K562 (cell line): ENCODE results near the gene ZNF222. TPM values are rescaled to one million over a fixed set of nuclear protein-coding genes. Genes with fewer than 3 reads are reported as not detected.

ENCODE experiments used
- ATAC-seq: fragments of 200-7000 bp; cut with Tn5 transposase; 3 replicates; pipeline ENCODE4 v1.9.1; 2020; ENCODE audit warnings: moderate library complexity
- BruUV-seq: library from RNA; stranded (reverse); fragments of 400-500 nt; replicated peaks from 2 replicates; lab custom pipeline; 2021; lab: Mats Ljungman, UMichigan
- CTCF ChIA-PET: fragments of 300-600 bp; formaldehyde crosslinking; extraction: SDS; loops from one replicate; lab custom pipeline; 2021; ENCODE audit warnings: low intra/inter-chr PET ratio; lab: Yijun Ruan, JAX
- POLR2A ChIA-PET: fragments of 300-600, 350-650 bp; sonication (Branson Sonifier 250); formaldehyde crosslinking; extraction: SDS; loops from one replicate; lab custom pipeline; 2021; ENCODE audit warnings: antibody characterized with exemption, inconsistent platforms; lab: Yijun Ruan, JAX
- DNase-seq, 4 experiments: peaks; one replicate each; pipeline versions ENCODE4 v3.0.0 to v3.0.0-alpha.2; 2011 to 2018; ENCODE audit warnings: low spot score in 3 of 4, mixed read lengths in 3 of 4; ENCODE audit errors: extremely low read depth in 1 of 4
- FAIRE-seq: peaks from 2 replicates; lab custom pipeline; 2011; peaks lifted over from hg19 to GRCh38; lab: Jason Lieb, UNC
- H2AFZ ChIP-seq: 2 replicates; pipeline ENCODE4 v1.6.0; 2011; ENCODE audit warnings: low read depth, low read length, control low read depth, inconsistent platforms
- H3K27ac ChIP-seq: fragments of 200-600 bp; 3 replicates; pipeline ENCODE4 v1.8.0; 2011; ENCODE audit warnings: low read depth, mild to moderate bottlenecking, control low read depth, inconsistent platforms, low read length, moderate library complexity, mixed read lengths; ENCODE audit errors: extremely low read depth
- H3K27me3 ChIP-seq, 2 experiments: fragments of 300-600 bp in 1 of 2; 2 replicates in 1 of 2; 3 replicates in 1 of 2; pipeline versions ENCODE4 v1.6.0 to v1.8.0; 2011; ENCODE audit warnings: inconsistent platforms in 2 of 2, low read length in 2 of 2, mild to moderate bottlenecking in 1 of 2, mixed read lengths in 1 of 2, moderate library complexity in 1 of 2; ENCODE audit not compliant: control insufficient read depth in 2 of 2, insufficient read depth in 2 of 2
- H3K36me3 ChIP-seq: fragments of 300-600 bp; 3 replicates; pipeline ENCODE4 v1.8.0; 2011; ENCODE audit warnings: mild to moderate bottlenecking, low read length, inconsistent platforms; ENCODE audit not compliant: control insufficient read depth, insufficient read depth
- H3K4me1 ChIP-seq, 2 experiments: fragments of 200-600 bp in 1 of 2; replicated peaks in 1 of 2; 2 replicates in 1 of 2; 3 replicates in 1 of 2; pipeline versions ENCODE4 v1.5.1 to v1.8.0; 2011; ENCODE audit warnings: inconsistent platforms in 2 of 2, low read length in 2 of 2, mild to moderate bottlenecking in 1 of 2, mixed read lengths in 1 of 2, moderate library complexity in 1 of 2; ENCODE audit not compliant: control insufficient read depth in 2 of 2, insufficient read depth in 2 of 2
- H3K4me2 ChIP-seq: 2 replicates; pipeline ENCODE4 v1.6.1; 2011; ENCODE audit warnings: low read length, control low read depth, inconsistent platforms, mixed read lengths; ENCODE audit not compliant: insufficient read depth
- H3K4me3 ChIP-seq: fragments of 200-600 bp; sonication (generic), shearing (Covaris generic); 2 replicates; pipeline ENCODE4 v1.5.1; 2016; ENCODE audit warnings: control low read depth, inconsistent platforms
- H3K79me2 ChIP-seq: fragments of 200-600 bp; 3 replicates; pipeline ENCODE4 v1.8.0; 2011; ENCODE audit warnings: low read length, inconsistent platforms; ENCODE audit not compliant: control insufficient read depth, insufficient read depth
- H3K9ac ChIP-seq, 2 experiments: 2 replicates each; pipeline versions ENCODE4 v1.6.0 to v1.6.1; 2011; ENCODE audit warnings: low read depth in 2 of 2, low read length in 2 of 2, control low read depth in 1 of 2, inconsistent platforms in 1 of 2, mild to moderate bottlenecking in 1 of 2, mixed read lengths in 1 of 2; ENCODE audit not compliant: insufficient read depth in 1 of 2
- H3K9me1 ChIP-seq: one replicate; pipeline ENCODE4 v1.6.0; 2011; ENCODE audit warnings: inconsistent platforms, mild to moderate bottlenecking, low read length, moderate library complexity; ENCODE audit not compliant: control insufficient read depth, insufficient read depth
- H3K9me3 ChIP-seq: replicated peaks from 2 replicates; pipeline ENCODE4 v1.5.1; 2011; ENCODE audit warnings: low read depth, low read length, inconsistent platforms; ENCODE audit not compliant: control insufficient read depth, insufficient read depth
- H4K20me1 ChIP-seq: replicated peaks from 2 replicates; pipeline ENCODE4 v1.6.1; 2011; ENCODE audit warnings: low read length, inconsistent platforms, mixed read lengths; ENCODE audit not compliant: control insufficient read depth, insufficient read depth
- WGBS: fragments of 100-300 bp; shearing (Covaris generic); methylation state at CpG from one replicate; pipeline ENCODE4 v1.1.6; 2016; ENCODE audit warnings: low coverage, mixed read lengths; ENCODE audit not compliant: insufficient coverage; ENCODE audit errors: missing lambda C conversion rate; 5-methylcytosine and 5-hydroxymethylcytosine counted together
- in situ Hi-C: fragments of 300-500 bp; cut with MboI; formaldehyde crosslinking; loops from 4 replicates; pipeline ENCODE4 v1.15.0; 2018; ENCODE audit warnings: inconsistent platforms, mixed read lengths
- intact Hi-C: fragments of 100-400 bp; cut with micrococcal nuclease; formaldehyde crosslinking; loops from 2 replicates; pipeline ENCODE4 v1.14.2; 2022
- polyA plus RNA-seq, 8 experiments: library from polyadenylated mRNA; depleted of rRNA in 4 of 8; stranded (reverse) in 5 of 8; unstranded in 3 of 8; fragments of >200 nt; fragmentation: Nextera tagmentation in 2 of 8; fragmentation: Illumina TruSeq in 1 of 8; extraction: Ambion mirVana in 2 of 8; extraction: Trizol in 1 of 8; gene quantifications; 2 replicates each; pipeline versions ENCODE4 v1.2.1 to v1.2.3, GENCODE V29; 2011 to 2014; ENCODE audit warnings: inconsistent platforms in 1 of 8, missing spikeins in 1 of 8
- total RNA-seq, 7 experiments: library from RNA; depleted of rRNA in 6 of 7; stranded (reverse); fragments of >200 nt in 6 of 7; fragmentation: Illumina TruSeq in 2 of 7; extraction: Trizol in 2 of 7; gene quantifications; 2 replicates each; pipeline versions ENCODE4 v1.2.1 to v1.2.3, GENCODE V29; 2011 to 2021; ENCODE audit warnings: low replicate concordance in 1 of 7
- TF ChIP-seq, protein P1 (sequence below), 3 experiments: IDR thresholded peaks in 2 of 3; conservative IDR thresholded peaks in 1 of 3; 2 replicates each; pipeline ENCODE4 v1.5.1; 2011 to 2012; ENCODE audit warnings: low read length in 3 of 3, mild to moderate bottlenecking in 3 of 3, control low read depth in 2 of 3, improper control_type of control experiment in 1 of 3, inconsistent platforms in 1 of 3, low read depth in 1 of 3, mixed read lengths in 1 of 3, moderate library complexity in 1 of 3; ENCODE audit not compliant: insufficient read depth in 2 of 3
- TF ChIP-seq, protein P2 (sequence below): sonication (generic); formaldehyde crosslinking; IDR thresholded peaks from 2 replicates; pipeline ENCODE4 v1.8.0; 2022; ENCODE audit warnings: missing genetic modification reagents, mild to moderate bottlenecking, moderate library complexity, borderline replicate concordance

The ZNF222 gene
- total and polyA plus RNA-seq, 9 of the 15 experiments (the other 6 are each of a cell fraction or from before 2014, with no cell fraction given) = 2.3 to 4.5 (median 3.0) TPM

DNA sequence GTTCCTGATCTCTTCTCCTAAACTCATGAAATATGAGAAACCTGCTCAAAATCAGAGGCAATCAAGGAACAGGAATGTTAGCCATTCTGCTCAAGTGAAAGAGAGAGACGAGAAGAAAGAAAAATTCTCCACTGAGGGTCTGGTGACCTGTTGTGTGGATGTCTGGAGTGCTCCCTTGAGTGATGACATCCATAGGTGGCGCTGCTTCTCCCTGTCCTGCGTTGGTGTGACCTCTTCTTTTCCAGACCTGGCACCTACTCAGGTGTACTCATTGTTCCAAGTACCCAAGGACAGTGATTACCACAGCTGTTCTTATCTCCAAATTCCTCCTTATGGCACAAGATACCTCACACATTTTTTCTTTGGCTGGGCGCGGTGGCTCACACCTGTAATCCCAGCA, 30.7 kb downstream of the ZNF222 start:
- ChIA-PET CTCF (no interaction called here), POLR2A (interaction anchor here (0.7 kb wide), 1 partner anchor 11 kb away, joined by 4 read pairs; no protein-coding TSS in a partner anchor)
- Histone ChIP-seq H3K4me1 (no peaks in the 10 kb centered on the region), H3K36me3 (no peaks in the 10 kb centered on the region), H3K4me3 (no peak overlapping the region), H3K9me3 (0 out of 2 replicates have a peak, but pooled peaks cover 4% of the 10 kb centered on the region), H3K4me2 (no peak overlapping the region), H3K9me1 (no peaks in the 10 kb centered on the region), H3K9ac (no peak overlapping the region), H2AFZ (no peak overlapping the region), H3K27ac (no peak overlapping the region), H3K27me3 (no peaks in the 10 kb centered on the region; a peak in 2 of 5 replicates), H3K79me2 (no peaks in the 10 kb centered on the region), H4K20me1 (no peaks in the 10 kb centered on the region)
- BruUV-seq = no TSS peak
- peak in 1 of 4 experiments; percentile 7 for DNase-seq
- intact Hi-C loops (no loop called here), in situ Hi-C loops (no loop called here)
- 8% methylated on average over 5 of the region's 5 CpGs for WGBS
- no peak for ATAC-seq
- FAIRE-seq = no peak
- TF ChIP-seq, protein P1, sequence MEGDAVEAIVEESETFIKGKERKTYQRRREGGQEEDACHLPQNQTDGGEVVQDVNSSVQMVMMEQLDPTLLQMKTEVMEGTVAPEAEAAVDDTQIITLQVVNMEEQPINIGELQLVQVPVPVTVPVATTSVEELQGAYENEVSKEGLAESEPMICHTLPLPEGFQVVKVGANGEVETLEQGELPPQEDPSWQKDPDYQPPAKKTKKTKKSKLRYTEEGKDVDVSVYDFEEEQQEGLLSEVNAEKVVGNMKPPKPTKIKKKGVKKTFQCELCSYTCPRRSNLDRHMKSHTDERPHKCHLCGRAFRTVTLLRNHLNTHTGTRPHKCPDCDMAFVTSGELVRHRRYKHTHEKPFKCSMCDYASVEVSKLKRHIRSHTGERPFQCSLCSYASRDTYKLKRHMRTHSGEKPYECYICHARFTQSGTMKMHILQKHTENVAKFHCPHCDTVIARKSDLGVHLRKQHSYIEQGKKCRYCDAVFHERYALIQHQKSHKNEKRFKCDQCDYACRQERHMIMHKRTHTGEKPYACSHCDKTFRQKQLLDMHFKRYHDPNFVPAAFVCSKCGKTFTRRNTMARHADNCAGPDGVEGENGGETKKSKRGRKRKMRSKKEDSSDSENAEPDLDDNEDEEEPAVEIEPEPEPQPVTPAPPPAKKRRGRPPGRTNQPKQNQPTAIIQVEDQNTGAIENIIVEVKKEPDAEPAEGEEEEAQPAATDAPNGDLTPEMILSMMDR (IDR thresholded peaks at IDR 0.05 in 2 of 3, conservative IDR thresholded peaks at IDR 0.05 in 1 of 3; ENCODE audit: insufficient read depth in 2 of 3, low read depth in 1 of 3, low read length in 3 of 3) = 0 out of 6 replicates have a peak, but pooled peaks have one; percentile 5 to 22 (median 10)
- TF ChIP-seq, protein P2, sequence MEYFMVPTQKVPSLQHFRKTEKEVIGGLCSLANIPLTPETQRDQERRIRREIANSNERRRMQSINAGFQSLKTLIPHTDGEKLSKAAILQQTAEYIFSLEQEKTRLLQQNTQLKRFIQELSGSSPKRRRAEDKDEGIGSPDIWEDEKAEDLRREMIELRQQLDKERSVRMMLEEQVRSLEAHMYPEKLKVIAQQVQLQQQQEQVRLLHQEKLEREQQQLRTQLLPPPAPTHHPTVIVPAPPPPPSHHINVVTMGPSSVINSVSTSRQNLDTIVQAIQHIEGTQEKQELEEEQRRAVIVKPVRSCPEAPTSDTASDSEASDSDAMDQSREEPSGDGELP (CRISPR knock-in tag) = no peak
